B cell (primary cell): Measurements from ENCODE around the gene PLEKHG4B. TPM values are rescaled to one million over a fixed set of nuclear protein-coding genes. Genes with fewer than 3 reads are reported as not detected.
"Not testable (repeated sequence)": the region's sequence is repeated elsewhere in the genome, so short reads cannot be mapped to it uniquely, and the experiment has no call there.

Source experiments
- ATAC-seq: fragments of 200-7000 bp; cut with Tn5 transposase; one replicate; pipeline ENCODE4 v1.10.0; 2021; ENCODE audit warnings: low read depth, mild to moderate bottlenecking, moderate number of reproducible peaks, moderate library complexity
- CTCF ChIA-PET: fragments of 350-600 bp; sonication (Branson Sonifier 250); formaldehyde crosslinking; loops from one replicate; lab custom pipeline; 2021; ENCODE audit warnings: antibody characterized with exemption, inconsistent platforms; lab: Charles Lee
- POLR2A ChIA-PET: fragments of 350-600 bp; sonication (Branson Sonifier 250); formaldehyde crosslinking; loops from one replicate; lab custom pipeline; 2021; ENCODE audit warnings: antibody characterized with exemption; lab: Charles Lee
- DNase-seq: peaks from one replicate; pipeline ENCODE4 v3.0.0; 2013
- H2AFZ ChIP-seq: 2 replicates; pipeline ENCODE4 v1.6.1; 2012; ENCODE audit warnings: mild to moderate bottlenecking, low read depth, low read length; ENCODE audit not compliant: insufficient read depth, poor library complexity, severe bottlenecking
- H3K27ac ChIP-seq, 2 donors: 1 replicate in 1 of 2; 2 replicates in 1 of 2; pipeline ENCODE4 v1.5.1; 2012 to 2013; ENCODE audit warnings: low read length in 2 of 2, mild to moderate bottlenecking in 2 of 2, moderate library complexity in 1 of 2
- H3K27me3 ChIP-seq, 4 experiments: fragments of 200-600 bp in 1 of 4; sonication (generic) in 1 of 4; replicated peaks in 1 of 4; 1 replicate in 2 of 4; 2 replicates in 2 of 4; pipeline versions ENCODE4 v1.6.1 to v1.7.0; 2013 to 2016; ENCODE audit warnings: low read length in 3 of 4, mild to moderate bottlenecking in 2 of 4, mixed read lengths in 1 of 4, moderate library complexity in 1 of 4; ENCODE audit not compliant: insufficient read depth in 4 of 4, control insufficient read depth in 3 of 4; ENCODE audit errors: control extremely low read depth in 1 of 4
- H3K36me3 ChIP-seq, 2 experiments: replicated peaks in 1 of 2; 1 replicate in 1 of 2; 2 replicates in 1 of 2; pipeline versions ENCODE4 v1.6.1 to v1.7.1; 2013; ENCODE audit warnings: low read length in 1 of 2; ENCODE audit not compliant: insufficient read depth in 2 of 2, control insufficient read depth in 1 of 2; ENCODE audit errors: control extremely low read depth in 1 of 2, extremely low read depth in 1 of 2
- H3K4me1 ChIP-seq, 2 donors: fragments of 200-600 bp in 1 of 2; sonication (generic) in 1 of 2; 1 replicate in 1 of 2; 2 replicates in 1 of 2; pipeline versions ENCODE4 v1.5.1 to v1.6.1; 2013 to 2017; ENCODE audit warnings: low read length in 2 of 2; ENCODE audit not compliant: control insufficient read depth in 2 of 2, insufficient read depth in 2 of 2
- H3K4me2 ChIP-seq: replicated peaks from 2 replicates; pipeline ENCODE3; 2012; ENCODE audit warnings: mild to moderate bottlenecking, low read depth, low read length; ENCODE audit not compliant: poor library complexity, severe bottlenecking
- H3K4me3 ChIP-seq, 5 experiments: fragments of 200-600 bp in 1 of 5; sonication (generic) in 1 of 5; 1 replicate in 3 of 5; 2 replicates in 2 of 5; pipeline versions ENCODE4 v1.5.1 to v1.7.0; 2011 to 2016; ENCODE audit warnings: low read length in 4 of 5, mild to moderate bottlenecking in 4 of 5, low read depth in 2 of 5, control low read depth in 1 of 5, moderate library complexity in 1 of 5; ENCODE audit not compliant: insufficient read depth in 1 of 5; ENCODE audit errors: control extremely low read depth in 1 of 5, extremely low read depth in 1 of 5
- H3K79me2 ChIP-seq: fragments of 200-600 bp; sonication (generic); one replicate; pipeline ENCODE4 v1.6.0; 2016; ENCODE audit warnings: low read length; ENCODE audit not compliant: control insufficient read depth, insufficient read depth
- H3K9ac ChIP-seq: fragments of 200-600 bp; sonication (generic); 2 replicates; pipeline ENCODE4 v1.6.1; 2017; ENCODE audit warnings: mild to moderate bottlenecking, low read length, moderate library complexity
- H3K9me3 ChIP-seq, 3 donors: one replicate each; pipeline versions ENCODE4 v1.6.1 to v1.7.1; 2013; ENCODE audit warnings: low read length in 2 of 3; ENCODE audit not compliant: control insufficient read depth in 2 of 3, insufficient read depth in 1 of 3; ENCODE audit errors: control extremely low read depth in 1 of 3
- H4K20me1 ChIP-seq: 2 replicates; pipeline ENCODE4 v1.6.0; 2012; ENCODE audit warnings: mild to moderate bottlenecking, low read length; ENCODE audit not compliant: insufficient read depth, control insufficient read depth, poor library complexity, severe bottlenecking
- H3K27ac Mint-ChIP-seq: one replicate; pipeline ENCODE4 v1.8.0; 2021; ENCODE audit warnings: mixed read lengths
- H3K27me3 Mint-ChIP-seq: one replicate; pipeline ENCODE4 v1.8.0; 2021; ENCODE audit warnings: mixed read lengths
- H3K4me1 Mint-ChIP-seq: one replicate; pipeline ENCODE4 v1.8.0; 2021; ENCODE audit warnings: mixed read lengths
- H3K4me3 Mint-ChIP-seq: one replicate; pipeline ENCODE4 v1.8.0; 2021; ENCODE audit warnings: mixed read lengths
- H3K9me3 Mint-ChIP-seq: one replicate; pipeline ENCODE4 v1.8.0; 2022; ENCODE audit warnings: mixed read lengths; ENCODE audit not compliant: insufficient read depth
- EZH2 ChIP-seq: IDR thresholded peaks from 2 replicates; pipeline ENCODE4 v1.6.1; 2012; ENCODE audit warnings: borderline replicate concordance, low read depth, mild to moderate bottlenecking, moderate library complexity, low read length; ENCODE audit not compliant: insufficient read depth, poor library complexity, severe bottlenecking
- WGBS: methylation state at CpG from one replicate; pipeline ENCODE4 v1.1.5; 2013; ENCODE audit warnings: missing lambda C conversion rate; ENCODE audit not compliant: insufficient coverage; 5-methylcytosine and 5-hydroxymethylcytosine counted together
- intact Hi-C: fragments of 100-400 bp; cut with micrococcal nuclease; formaldehyde crosslinking; loops from one replicate; pipeline ENCODE4 v1.10.0; 2022
- polyA plus RNA-seq: library from polyadenylated mRNA; depleted of rRNA; stranded (reverse); fragments of >200 nt; gene quantifications from 2 replicates; pipeline ENCODE4 v1.2.3, GENCODE V29; 2012
- total RNA-seq, 2 donors: library from RNA; stranded (reverse); fragments of 120-200 nt in 1 of 2; gene quantifications; 1 replicate in 1 of 2; 2 replicates in 1 of 2; pipeline versions ENCODE4 v1.2.3 to v1.2.4, GENCODE V29; 2013 to 2022
- TF ChIP-seq, protein P1 (sequence below): fragments of 200-600 bp; IDR thresholded peaks from one replicate; pipeline ENCODE4 v1.8.0; 2022; ENCODE audit warnings: antibody characterized with exemption, mild to moderate bottlenecking

PLEKHG4B gene
- total and polyA plus RNA-seq, 2 donors (not counting 1 experiment from before 2014, with no cell fraction given) = not detected

- Mint-ChIP-seq H3K27me3 (peaks cover 15% of the 10 kb centered on the region), H3K4me3 (no peak overlapping the region), H3K9me3 (no peaks in the 10 kb centered on the region), H3K4me1 (no peaks in the 10 kb centered on the region), H3K27ac (no peak overlapping the region)
- Histone ChIP-seq H4K20me1 (no peaks in the 10 kb centered on the region), H2AFZ (no peak overlapping the region), H3K79me2 (no peaks in the 10 kb centered on the region), H3K9me3 (peaks cover 0 to 6% (median 0%) of the 10 kb centered on the region in 3 donors), H3K9ac (no peak overlapping the region), H3K4me3 (no peak overlapping the region), H3K27me3 (no peaks in the 10 kb centered on the region), H3K4me1 (no peaks in the 10 kb centered on the region), H3K36me3 (no peaks in the 10 kb centered on the region), H3K27ac (no peak overlapping the region), H3K4me2 (no peak overlapping the region)
- TF ChIP-seq EZH2 = no peak
- TF ChIP-seq, protein P1, sequence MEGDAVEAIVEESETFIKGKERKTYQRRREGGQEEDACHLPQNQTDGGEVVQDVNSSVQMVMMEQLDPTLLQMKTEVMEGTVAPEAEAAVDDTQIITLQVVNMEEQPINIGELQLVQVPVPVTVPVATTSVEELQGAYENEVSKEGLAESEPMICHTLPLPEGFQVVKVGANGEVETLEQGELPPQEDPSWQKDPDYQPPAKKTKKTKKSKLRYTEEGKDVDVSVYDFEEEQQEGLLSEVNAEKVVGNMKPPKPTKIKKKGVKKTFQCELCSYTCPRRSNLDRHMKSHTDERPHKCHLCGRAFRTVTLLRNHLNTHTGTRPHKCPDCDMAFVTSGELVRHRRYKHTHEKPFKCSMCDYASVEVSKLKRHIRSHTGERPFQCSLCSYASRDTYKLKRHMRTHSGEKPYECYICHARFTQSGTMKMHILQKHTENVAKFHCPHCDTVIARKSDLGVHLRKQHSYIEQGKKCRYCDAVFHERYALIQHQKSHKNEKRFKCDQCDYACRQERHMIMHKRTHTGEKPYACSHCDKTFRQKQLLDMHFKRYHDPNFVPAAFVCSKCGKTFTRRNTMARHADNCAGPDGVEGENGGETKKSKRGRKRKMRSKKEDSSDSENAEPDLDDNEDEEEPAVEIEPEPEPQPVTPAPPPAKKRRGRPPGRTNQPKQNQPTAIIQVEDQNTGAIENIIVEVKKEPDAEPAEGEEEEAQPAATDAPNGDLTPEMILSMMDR = no peak
- ChIA-PET CTCF (no interaction called here), POLR2A (no interaction called here)
- DNase-seq (no peak), ATAC-seq (no peak)
- intact Hi-C loops = no loop called here
- 100% methylated on average over 4 of the region's 13 CpGs for WGBS
Observed at GRCh38 chr5:163841-164240, 71.9 kb downstream of the PLEKHG4B start.

GRCh38 chr5:164244-164643 is 72.3 kb downstream of the PLEKHG4B start:
- intact Hi-C loops = no loop called here
- Mint-ChIP-seq H3K27me3 (peaks cover 15% of the 10 kb centered on the region), H3K4me3 (no peak overlapping the region), H3K27ac (no peak overlapping the region), H3K4me1 (no peaks in the 10 kb centered on the region), H3K9me3 (no peaks in the 10 kb centered on the region)
- H3K79me2 ChIP-seq = no peaks in the 10 kb centered on the region
- H3K9ac ChIP-seq = no peak overlapping the region
- no peaks in the 10 kb centered on the region for H3K27me3 ChIP-seq
- 90% methylated on average over 14 of the region's 14 CpGs for WGBS
- H3K27ac ChIP-seq = no peak overlapping the region
- peaks cover 0 to 6% (median 0%) of the 10 kb centered on the region in 3 donors for H3K9me3 ChIP-seq
- H2AFZ ChIP-seq = no peak overlapping the region
- H3K4me2 ChIP-seq = no peak overlapping the region
- no peak for TF ChIP-seq EZH2
- TF ChIP-seq, protein P1 = no peak
- ChIA-PET POLR2A (no interaction called here), CTCF (no interaction called here)
- no peaks in the 10 kb centered on the region for H3K4me1 ChIP-seq
- DNase-seq (no peak), ATAC-seq (no peak)
- no peak overlapping the region for H3K4me3 ChIP-seq
- no peaks in the 10 kb centered on the region for H4K20me1 ChIP-seq
- H3K36me3 ChIP-seq = no peaks in the 10 kb centered on the region

DNA sequence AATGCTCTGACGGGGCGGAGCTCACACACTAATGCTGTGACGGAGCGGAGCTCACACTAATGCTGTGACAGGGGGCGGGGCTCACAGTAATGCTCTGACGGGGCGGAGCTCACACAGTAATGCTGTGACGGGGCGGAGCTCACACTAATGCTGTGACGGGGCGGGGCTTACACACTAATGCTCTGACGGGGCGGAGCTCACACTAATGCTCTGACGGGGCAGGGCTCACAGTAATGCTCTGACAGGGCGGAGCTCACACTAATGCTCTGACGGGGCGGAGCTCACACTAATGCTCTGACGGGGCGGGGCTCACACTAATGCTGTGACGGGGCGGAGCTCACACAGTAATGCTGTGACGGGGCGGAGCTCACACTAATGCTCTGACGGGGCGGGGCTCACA is 72.8 kb downstream of the PLEKHG4B start:
- H3K4me2 ChIP-seq, H3K4me1 Mint-ChIP-seq, H3K9ac ChIP-seq, H3K36me3 ChIP-seq, H3K4me3 ChIP-seq, H3K4me3 Mint-ChIP-seq, ATAC-seq, H3K27me3 ChIP-seq, H3K27ac ChIP-seq, H3K79me2 ChIP-seq, DNase-seq, CTCF ChIA-PET, H3K27ac Mint-ChIP-seq, H3K4me1 ChIP-seq, POLR2A ChIA-PET, H2AFZ ChIP-seq, H3K9me3 Mint-ChIP-seq, intact Hi-C loops, H3K9me3 ChIP-seq, H4K20me1 ChIP-seq: not testable (repeated sequence)
- WGBS = 93% methylated on average over 14 of the region's 25 CpGs
- peaks cover 11% of the 10 kb centered on the region for H3K27me3 Mint-ChIP-seq
